Thoracic aorta (tissue), 2 donors: Measurements from ENCODE around the gene FAAH2. TPM values are rescaled to one million over a fixed set of nuclear protein-coding genes. Genes with fewer than 3 reads are reported as not detected.
"Not testable (repeated sequence)": the region's sequence is repeated elsewhere in the genome, so short reads cannot be mapped to it uniquely, and the experiment has no call there.

ENCODE experiments used
- ATAC-seq: fragments of 150-250 bp; one replicate; pipeline ENCODE4 v1.8.0; 2017; ENCODE audit warnings: low read depth; ENCODE audit not compliant: insufficient number of reproducible peaks, low FRiP score
- DNase-seq: peaks from one replicate; pipeline ENCODE4 v3.0.0-alpha.2; 2020; ENCODE audit warnings: low spot score
- H3K27ac ChIP-seq, 2 donors: fragments of 200-600 bp; sonication (generic); 1 replicate in 1 of 2; 2 replicates in 1 of 2; pipeline ENCODE4 v1.5.1; 2016; ENCODE audit warnings: mild to moderate bottlenecking in 2 of 2, moderate library complexity in 2 of 2
- H3K27me3 ChIP-seq: fragments of 200-600 bp; sonication (generic); replicated peaks from 2 replicates; pipeline ENCODE4 v1.6.0; 2016; ENCODE audit warnings: mild to moderate bottlenecking; ENCODE audit not compliant: insufficient read depth
- H3K36me3 ChIP-seq: fragments of 200-600 bp; sonication (generic); one replicate; pipeline ENCODE4 v1.5.1; 2016
- H3K4me1 ChIP-seq, 2 donors: fragments of 200-600 bp; sonication (generic); 1 replicate in 1 of 2; 2 replicates in 1 of 2; pipeline versions ENCODE4 v1.5.1 to v1.6.0; 2016; ENCODE audit warnings: low read depth in 2 of 2, mild to moderate bottlenecking in 1 of 2; ENCODE audit not compliant: control insufficient read depth in 1 of 2
- H3K4me3 ChIP-seq: fragments of 200-600 bp; sonication (generic); 2 replicates; pipeline ENCODE4 v1.5.1; 2016; ENCODE audit warnings: mild to moderate bottlenecking
- H3K9me3 ChIP-seq: fragments of 200-600 bp; sonication (generic); 2 replicates; pipeline ENCODE4 v1.5.1; 2016
- total RNA-seq, 2 donors: library from RNA; depleted of rRNA; stranded (reverse); fragments of >200 nt; gene quantifications; one replicate each; pipeline versions ENCODE4 v1.1.0 to v1.2.3, GENCODE V29; 2016
- TF ChIP-seq, protein P1 (sequence below): fragments of 200-600 bp; sonication (generic); IDR thresholded peaks from one replicate; pipeline ENCODE4 v1.5.1; 2019; ENCODE audit warnings: antibody characterized with exemption

FAAH2 gene
- total RNA-seq, 2 donors from 2014 or later = 1.2 TPM; not detected in 1

DNA sequence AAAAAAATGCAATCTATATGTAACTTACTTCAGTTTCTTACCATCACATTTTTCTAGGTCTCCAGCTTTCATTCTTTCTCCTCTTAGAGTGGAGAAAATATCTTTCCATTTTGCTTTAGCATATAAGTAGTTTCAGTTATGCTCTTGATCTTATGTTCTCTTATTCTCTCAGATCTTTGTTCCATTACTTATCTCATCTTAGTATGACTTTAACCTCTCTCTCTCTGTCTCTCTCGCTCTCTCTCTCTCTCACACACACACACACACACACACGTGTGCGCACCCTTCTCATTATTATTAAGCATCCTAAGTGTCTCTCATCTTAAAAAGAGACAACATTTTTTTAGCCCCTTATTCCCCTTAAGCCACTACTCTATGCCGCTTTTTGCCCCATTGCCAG is 92.8 kb downstream of the FAAH2 start:
- Histone ChIP-seq H3K27me3 (no peaks in the 10 kb centered on the region), H3K4me3 (no peak overlapping the region), H3K4me1 (no peaks in the 10 kb centered on the region), H3K9me3 (no peaks in the 10 kb centered on the region), H3K36me3 (no peaks in the 10 kb centered on the region), H3K27ac (no peak overlapping the region)
- TF ChIP-seq, protein P1, sequence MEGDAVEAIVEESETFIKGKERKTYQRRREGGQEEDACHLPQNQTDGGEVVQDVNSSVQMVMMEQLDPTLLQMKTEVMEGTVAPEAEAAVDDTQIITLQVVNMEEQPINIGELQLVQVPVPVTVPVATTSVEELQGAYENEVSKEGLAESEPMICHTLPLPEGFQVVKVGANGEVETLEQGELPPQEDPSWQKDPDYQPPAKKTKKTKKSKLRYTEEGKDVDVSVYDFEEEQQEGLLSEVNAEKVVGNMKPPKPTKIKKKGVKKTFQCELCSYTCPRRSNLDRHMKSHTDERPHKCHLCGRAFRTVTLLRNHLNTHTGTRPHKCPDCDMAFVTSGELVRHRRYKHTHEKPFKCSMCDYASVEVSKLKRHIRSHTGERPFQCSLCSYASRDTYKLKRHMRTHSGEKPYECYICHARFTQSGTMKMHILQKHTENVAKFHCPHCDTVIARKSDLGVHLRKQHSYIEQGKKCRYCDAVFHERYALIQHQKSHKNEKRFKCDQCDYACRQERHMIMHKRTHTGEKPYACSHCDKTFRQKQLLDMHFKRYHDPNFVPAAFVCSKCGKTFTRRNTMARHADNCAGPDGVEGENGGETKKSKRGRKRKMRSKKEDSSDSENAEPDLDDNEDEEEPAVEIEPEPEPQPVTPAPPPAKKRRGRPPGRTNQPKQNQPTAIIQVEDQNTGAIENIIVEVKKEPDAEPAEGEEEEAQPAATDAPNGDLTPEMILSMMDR = no peak
- no peak for ATAC-seq
- DNase-seq = no peak

- no peak for ATAC-seq
These were observed 93.7 kb downstream of the FAAH2 start for GRCh38 chrX:57380026-57380796.

GRCh38 chrX:57394162-57394561 is 107.7 kb downstream of the FAAH2 start:
- H3K4me1 ChIP-seq, ATAC-seq, DNase-seq: not testable (repeated sequence)

More at GRCh38 chrX:57380026-57380796, 93.7 kb downstream of the FAAH2 start:
- Histone ChIP-seq H3K4me3 (no peak overlapping the region), H3K27ac (no peak overlapping the region), H3K9me3 (no peaks in the 10 kb centered on the region), H3K36me3 (no peaks in the 10 kb centered on the region), H3K27me3 (no peaks in the 10 kb centered on the region), H3K4me1 (no peaks in the 10 kb centered on the region)
- no peak for DNase-seq
- TF ChIP-seq, protein P1 = no peak

GRCh38 chrX:57403191-57403590 is 116.7 kb downstream of the FAAH2 start:
- not testable (repeated sequence) for H3K27me3 ChIP-seq, H3K4me3 ChIP-seq, H3K4me1 ChIP-seq, H3K27ac ChIP-seq, ATAC-seq, H3K36me3 ChIP-seq, H3K9me3 ChIP-seq, DNase-seq

More at GRCh38 chrX:57394162-57394561, 107.7 kb downstream of the FAAH2 start:
- H3K27me3 ChIP-seq, H3K9me3 ChIP-seq, H3K4me3 ChIP-seq, H3K36me3 ChIP-seq, H3K27ac ChIP-seq: not testable (repeated sequence)

GRCh38 chrX:57406149-57406548 is 119.6 kb downstream of the FAAH2 start:
- TF ChIP-seq, protein P1 = no peak
- H3K27me3 ChIP-seq = no peaks in the 10 kb centered on the region
- H3K9me3 ChIP-seq = no peaks in the 10 kb centered on the region
- H3K27ac ChIP-seq = no peak overlapping the region
- no peaks in the 10 kb centered on the region for H3K36me3 ChIP-seq
- ATAC-seq (no peak), DNase-seq (no peak)
- no peaks in the 10 kb centered on the region for H3K4me1 ChIP-seq
- no peak overlapping the region for H3K4me3 ChIP-seq

- Histone ChIP-seq H3K27me3 (no peaks in the 10 kb centered on the region), H3K36me3 (no peaks in the 10 kb centered on the region), H3K9me3 (no peaks in the 10 kb centered on the region), H3K4me3 (no peak overlapping the region), H3K27ac (no peak overlapping the region), H3K4me1 (no peaks in the 10 kb centered on the region)
- DNase-seq (no peak), ATAC-seq (no peak)
- TF ChIP-seq, protein P1 = no peak
These were observed 131.3 kb downstream of the FAAH2 start for GRCh38 chrX:57417827-57418226.
